ENCODE measurements around the gene PLCD1. TPM values are rescaled to one million over a fixed set of nuclear protein-coding genes. Genes with fewer than 3 reads are reported as not detected.

The PLCD1 gene
- total RNA-seq, 3 donors from 2014 or later: 17.0 to 36.2 (median 23.4) TPM

GRCh38 chr3:37964146-37964545 is 65.3 kb downstream of the PLCD1 start:
- H3K4me1 ChIP-seq: no peaks in the 10 kb centered on the region

GRCh38 chr3:37963635-37964034 is 65.8 kb downstream of the PLCD1 start:
- Histone ChIP-seq H3K4me1 (no peaks in the 10 kb centered on the region), H3K27me3 (no peaks in the 10 kb centered on the region), H3K4me3 (no peak overlapping the region), H3K9me3 (no peaks in the 10 kb centered on the region), H3K36me3 (no peaks in the 10 kb centered on the region), H3K27ac (peak overlapping the region; percentile 43 to 54)
- no peak for DNase-seq (ENCODE audit: low spot score in 2 of 2)
- intact Hi-C loops (cut with DNase I; ENCODE audit: low total_unique reads): loop anchor here (10.0 kb wide), 1 partner anchor 109 kb away; no protein-coding TSS in a partner anchor
- TF ChIP-seq CTCF (IDR thresholded peaks at IDR 0.05): no peak
- TF ChIP-seq POLR2AphosphoS5 (IDR thresholded peaks at IDR 0.05): no peak
- TF ChIP-seq POLR2A (IDR thresholded peaks at IDR 0.05): no peak

More at GRCh38 chr3:37964146-37964545, 65.3 kb downstream of the PLCD1 start:
- DNase-seq (ENCODE audit: low spot score in 2 of 2): no peak
- intact Hi-C loops (cut with DNase I; ENCODE audit: low total_unique reads): loop anchor here (10.0 kb wide), 1 partner anchor 109 kb away; no protein-coding TSS in a partner anchor
- H3K27me3 ChIP-seq: no peaks in the 10 kb centered on the region
- no peaks in the 10 kb centered on the region for H3K36me3 ChIP-seq
- no peak for TF ChIP-seq CTCF (IDR thresholded peaks at IDR 0.05)
- TF ChIP-seq POLR2AphosphoS5 (IDR thresholded peaks at IDR 0.05): no peak
- no peak for TF ChIP-seq POLR2A (IDR thresholded peaks at IDR 0.05)
- no peak overlapping the region for H3K27ac ChIP-seq
- no peaks in the 10 kb centered on the region for H3K9me3 ChIP-seq
- H3K4me3 ChIP-seq: no peak overlapping the region

- Histone ChIP-seq H3K4me3 (no peak overlapping the region), H3K4me1 (no peaks in the 10 kb centered on the region), H3K36me3 (no peaks in the 10 kb centered on the region), H3K27me3 (no peaks in the 10 kb centered on the region), H3K27ac (peak overlapping the region; percentile 43 to 54), H3K9me3 (no peaks in the 10 kb centered on the region)
- DNase-seq (ENCODE audit: low spot score in 2 of 2): no peak
- intact Hi-C loops (cut with DNase I; ENCODE audit: low total_unique reads): loop anchor here (10.0 kb wide), 1 partner anchor 108 kb away; no protein-coding TSS in a partner anchor
- TF ChIP-seq CTCF (IDR thresholded peaks at IDR 0.05) (no peak), POLR2AphosphoS5 (IDR thresholded peaks at IDR 0.05) (no peak), POLR2A (IDR thresholded peaks at IDR 0.05) (no peak)
These were observed 66.4 kb downstream of the PLCD1 start for GRCh38 chr3:37963016-37963415.

- Histone ChIP-seq H3K36me3 (no peaks in the 10 kb centered on the region), H3K4me3 (no peak overlapping the region), H3K9me3 (no peaks in the 10 kb centered on the region), H3K27me3 (no peaks in the 10 kb centered on the region), H3K27ac (peak overlapping the region; percentile 27 to 38), H3K4me1 (no peaks in the 10 kb centered on the region)
- TF ChIP-seq CTCF (IDR thresholded peaks at IDR 0.05) (no peak), POLR2A (IDR thresholded peaks at IDR 0.05) (no peak), POLR2AphosphoS5 (IDR thresholded peaks at IDR 0.05) (no peak)
- no peak for DNase-seq (ENCODE audit: low spot score in 2 of 2)
- intact Hi-C loops (cut with DNase I; ENCODE audit: low total_unique reads): loop anchor here (10.0 kb wide), 1 partner anchor 107 kb away; no protein-coding TSS in a partner anchor
These were observed 67.6 kb downstream of the PLCD1 start for GRCh38 chr3:37961622-37962431.

- TF ChIP-seq POLR2A (IDR thresholded peaks at IDR 0.05): no peak
- no peak for TF ChIP-seq POLR2AphosphoS5 (IDR thresholded peaks at IDR 0.05)
- no peak for TF ChIP-seq CTCF (IDR thresholded peaks at IDR 0.05)
- Histone ChIP-seq H3K36me3 (no peaks in the 10 kb centered on the region), H3K4me1 (no peaks in the 10 kb centered on the region), H3K27ac (peak overlapping the region in 1 of 2 donors; percentile 48), H3K27me3 (no peaks in the 10 kb centered on the region), H3K9me3 (no peaks in the 10 kb centered on the region), H3K4me3 (no peak overlapping the region)
- intact Hi-C loops (cut with DNase I; ENCODE audit: low total_unique reads): no loop called here
- no peak for DNase-seq (ENCODE audit: low spot score in 2 of 2)
These were observed 71.9 kb downstream of the PLCD1 start for GRCh38 chr3:37957539-37957936.
